Osteocyte (in vitro differentiated cells): ENCODE measurements around the gene SLC25A13. TPM values are rescaled to one million over a fixed set of nuclear protein-coding genes. Genes with fewer than 3 reads are reported as not detected.
A peak's percentile ranks its signal among the peaks of the same experiment; 100 is the strongest.

Experiments
- DNase-seq: peaks from one replicate; pipeline ENCODE4 v3.0.0; 2021; ENCODE audit warnings: mixed read lengths; ENCODE audit not compliant: unreplicated experiment; ENCODE audit errors: extremely low spot score
- H3K27ac Mint-ChIP-seq: one replicate; pipeline ENCODE4 v1.8.0; 2021; ENCODE audit warnings: mild to moderate bottlenecking, mixed read lengths; ENCODE audit not compliant: unreplicated experiment
- H3K27me3 Mint-ChIP-seq: one replicate; pipeline ENCODE4 v1.8.0; 2021; ENCODE audit warnings: mixed read lengths; ENCODE audit not compliant: unreplicated experiment
- H3K36me3 Mint-ChIP-seq: one replicate; pipeline ENCODE4 v1.8.0; 2021; ENCODE audit warnings: mixed read lengths; ENCODE audit not compliant: unreplicated experiment
- H3K4me1 Mint-ChIP-seq: one replicate; pipeline ENCODE4 v1.8.0; 2021; ENCODE audit warnings: mixed read lengths; ENCODE audit not compliant: unreplicated experiment
- H3K4me3 Mint-ChIP-seq: one replicate; pipeline ENCODE4 v1.8.0; 2021; ENCODE audit warnings: mild to moderate bottlenecking, moderate library complexity, mixed read lengths; ENCODE audit not compliant: unreplicated experiment
- H3K9me3 Mint-ChIP-seq: one replicate; pipeline ENCODE4 v1.8.0; 2021; ENCODE audit warnings: mixed read lengths; ENCODE audit not compliant: unreplicated experiment
- total RNA-seq: library from RNA; stranded (reverse); gene quantifications from 2 replicates; pipeline ENCODE4 v1.2.1, GENCODE V29; 2021
- TF ChIP-seq, protein P1 (sequence below): fragments of 200-600 bp; sonication (generic); IDR thresholded peaks from 2 replicates; pipeline ENCODE4 v1.5.0; 2021; ENCODE audit warnings: antibody characterized with exemption, mild to moderate bottlenecking, moderate library complexity

SLC25A13 gene
- total RNA-seq, 1 donor from 2014 or later, result 29.3 TPM

DNA sequence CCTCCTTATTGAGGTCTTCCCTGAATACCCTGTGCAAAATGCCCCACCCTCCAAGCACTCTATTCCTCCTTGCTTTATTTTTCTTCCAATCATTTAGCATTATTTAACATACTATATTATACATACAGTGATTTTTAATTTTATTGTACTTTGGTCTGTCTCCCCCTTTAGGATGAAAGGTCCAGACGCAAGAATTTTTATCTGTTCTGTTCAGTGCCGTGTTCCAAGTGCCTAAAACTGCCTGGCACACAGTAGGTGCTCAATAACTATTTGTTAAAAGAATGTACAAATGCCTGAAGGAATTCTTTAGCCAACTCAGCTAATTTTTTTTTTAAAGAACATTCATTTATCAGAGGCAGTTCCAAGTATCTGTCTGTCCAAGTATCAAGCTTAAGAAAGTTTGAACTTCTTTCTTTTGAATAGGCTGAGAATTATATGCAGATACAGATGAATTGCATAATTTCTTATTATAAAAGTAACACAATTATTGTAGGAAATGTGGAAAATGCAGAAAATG, 34.1 kb upstream of the SLC25A13 start:
- DNase-seq, result no peak
- H3K27ac Mint-ChIP-seq, result no peak overlapping the region

DNA sequence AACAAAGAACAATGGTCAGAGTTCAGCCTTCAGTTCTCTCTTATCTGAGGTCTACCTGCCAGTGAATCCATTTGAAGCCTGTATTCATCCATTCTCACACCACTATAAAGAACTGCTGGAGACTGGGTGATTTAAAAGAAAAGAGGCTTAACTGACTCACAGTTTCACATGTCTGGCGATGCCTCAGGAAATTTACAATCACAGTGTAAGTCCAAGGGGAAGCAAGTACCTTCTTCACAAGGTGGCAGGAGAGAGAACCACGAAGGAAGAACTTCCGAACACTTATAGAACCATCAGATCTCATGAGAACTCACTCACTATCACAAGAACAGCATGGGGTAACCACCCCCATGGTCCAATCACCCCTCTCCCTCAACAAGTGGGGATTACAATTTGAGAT, 33.0 kb upstream of the SLC25A13 start:
- H3K27me3 Mint-ChIP-seq, result peaks cover 3% of the 10 kb centered on the region
- no peak for DNase-seq
- H3K4me1 Mint-ChIP-seq, result peaks cover under 1% of the 10 kb centered on the region
- H3K27ac Mint-ChIP-seq, result no peak overlapping the region
- TF ChIP-seq, protein P1, sequence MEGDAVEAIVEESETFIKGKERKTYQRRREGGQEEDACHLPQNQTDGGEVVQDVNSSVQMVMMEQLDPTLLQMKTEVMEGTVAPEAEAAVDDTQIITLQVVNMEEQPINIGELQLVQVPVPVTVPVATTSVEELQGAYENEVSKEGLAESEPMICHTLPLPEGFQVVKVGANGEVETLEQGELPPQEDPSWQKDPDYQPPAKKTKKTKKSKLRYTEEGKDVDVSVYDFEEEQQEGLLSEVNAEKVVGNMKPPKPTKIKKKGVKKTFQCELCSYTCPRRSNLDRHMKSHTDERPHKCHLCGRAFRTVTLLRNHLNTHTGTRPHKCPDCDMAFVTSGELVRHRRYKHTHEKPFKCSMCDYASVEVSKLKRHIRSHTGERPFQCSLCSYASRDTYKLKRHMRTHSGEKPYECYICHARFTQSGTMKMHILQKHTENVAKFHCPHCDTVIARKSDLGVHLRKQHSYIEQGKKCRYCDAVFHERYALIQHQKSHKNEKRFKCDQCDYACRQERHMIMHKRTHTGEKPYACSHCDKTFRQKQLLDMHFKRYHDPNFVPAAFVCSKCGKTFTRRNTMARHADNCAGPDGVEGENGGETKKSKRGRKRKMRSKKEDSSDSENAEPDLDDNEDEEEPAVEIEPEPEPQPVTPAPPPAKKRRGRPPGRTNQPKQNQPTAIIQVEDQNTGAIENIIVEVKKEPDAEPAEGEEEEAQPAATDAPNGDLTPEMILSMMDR, result no peak
- no peaks in the 10 kb centered on the region for H3K36me3 Mint-ChIP-seq
- no peaks in the 10 kb centered on the region for H3K9me3 Mint-ChIP-seq
- H3K4me3 Mint-ChIP-seq, result no peak overlapping the region

More for the DNA sequence above, 34.1 kb upstream of the SLC25A13 start:
- Mint-ChIP-seq H3K9me3 (no peaks in the 10 kb centered on the region), H3K27me3 (peaks cover 3% of the 10 kb centered on the region), H3K4me1 (no peaks in the 10 kb centered on the region), H3K4me3 (no peak overlapping the region), H3K36me3 (no peaks in the 10 kb centered on the region)
- TF ChIP-seq, protein P1, result peak; percentile 18

DNA sequence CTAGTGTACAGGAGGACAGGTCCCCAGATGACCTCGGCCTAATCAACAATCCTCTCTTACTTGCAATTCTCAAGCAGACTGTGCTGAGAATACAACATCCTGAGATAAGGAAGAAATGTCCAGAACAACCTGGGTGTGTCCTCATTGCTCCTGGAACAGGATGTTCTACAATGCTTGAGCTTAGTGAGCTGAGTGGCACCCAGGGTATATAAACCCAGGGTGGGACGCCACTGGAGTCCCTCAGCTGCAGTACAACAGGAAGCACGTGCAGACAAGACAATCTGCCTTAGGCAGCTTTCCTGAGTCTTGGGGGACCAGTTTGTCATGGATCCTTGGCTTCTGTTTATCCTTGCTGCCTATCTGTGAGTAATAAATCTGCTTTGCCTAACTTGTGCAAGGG, 27.7 kb upstream of the SLC25A13 start:
- TF ChIP-seq, protein P1, result no peak
- no peak overlapping the region for H3K27ac Mint-ChIP-seq
- no peak for DNase-seq
- H3K4me1 Mint-ChIP-seq, result peaks cover 5% of the 10 kb centered on the region
- no peaks in the 10 kb centered on the region for H3K36me3 Mint-ChIP-seq
- H3K4me3 Mint-ChIP-seq, result no peak overlapping the region
- H3K9me3 Mint-ChIP-seq, result peaks cover 3% of the 10 kb centered on the region
- H3K27me3 Mint-ChIP-seq, result peaks cover 17% of the 10 kb centered on the region

DNA sequence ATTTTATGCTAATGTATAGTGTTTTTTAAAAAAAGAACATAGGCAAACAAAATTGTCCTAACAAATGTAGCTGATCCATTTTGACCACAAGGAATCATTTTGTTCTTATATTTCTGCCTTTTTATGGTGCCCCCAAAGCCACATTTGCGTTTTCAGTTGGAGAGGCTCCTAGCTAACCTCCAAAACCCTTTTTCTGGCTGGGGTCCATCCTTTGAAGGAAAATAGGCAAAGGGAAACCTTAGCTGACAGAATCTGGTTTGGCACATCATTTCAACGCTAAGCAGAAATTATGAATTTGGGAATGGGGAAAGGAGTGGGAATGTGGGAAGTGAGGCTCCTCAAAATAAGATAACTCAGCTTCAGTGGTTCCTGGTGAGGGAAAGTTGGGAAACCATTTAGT, 25.6 kb upstream of the SLC25A13 start:
- H3K4me1 Mint-ChIP-seq, result peaks cover 5% of the 10 kb centered on the region
- TF ChIP-seq, protein P1, result no peak
- H3K9me3 Mint-ChIP-seq, result peaks cover 3% of the 10 kb centered on the region
- no peak for DNase-seq
- peaks cover 24% of the 10 kb centered on the region for H3K27me3 Mint-ChIP-seq
- no peaks in the 10 kb centered on the region for H3K36me3 Mint-ChIP-seq
- H3K4me3 Mint-ChIP-seq, result no peak overlapping the region
- no peak overlapping the region for H3K27ac Mint-ChIP-seq

DNA sequence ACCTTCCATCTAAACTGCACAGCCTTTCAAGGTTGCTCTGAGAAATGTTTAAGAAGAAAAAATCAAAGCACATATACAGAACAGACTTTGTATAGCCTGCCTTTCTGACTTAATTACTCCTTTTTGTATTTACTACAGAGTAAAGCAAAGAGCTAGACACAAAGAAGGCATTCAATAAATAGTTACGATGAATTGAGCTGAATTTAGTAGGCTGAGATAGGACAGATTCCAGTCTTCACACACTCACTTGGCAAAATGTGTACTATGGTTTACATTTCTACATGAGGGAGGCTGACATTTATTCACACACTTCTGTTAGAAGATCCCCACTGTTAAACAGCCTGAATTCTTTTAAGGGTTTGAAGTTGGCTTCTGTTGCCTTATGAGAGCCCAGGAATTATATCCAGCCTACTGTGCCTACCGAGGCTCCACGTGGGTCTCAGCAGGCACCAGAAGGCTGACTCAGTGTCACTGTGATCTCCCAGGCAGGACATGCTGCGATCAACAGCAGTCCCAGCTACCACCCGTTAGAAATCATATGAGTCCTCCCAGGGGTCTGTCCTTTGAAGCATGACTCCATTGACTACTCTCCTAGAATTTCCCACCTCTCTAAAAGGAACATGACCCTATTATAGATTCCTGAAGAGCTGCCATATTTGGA, 24.5 kb upstream of the SLC25A13 start:
- Mint-ChIP-seq H3K27ac (no peak overlapping the region), H3K4me1 (peaks cover 5% of the 10 kb centered on the region), H3K36me3 (no peaks in the 10 kb centered on the region), H3K9me3 (peaks cover 3% of the 10 kb centered on the region), H3K27me3 (peaks cover 31% of the 10 kb centered on the region), H3K4me3 (no peak overlapping the region)
- TF ChIP-seq, protein P1, result no peak
- DNase-seq, result no peak
